ENCODE data around the gene RPUSD1.
"Not testable (repeated sequence)": the region's sequence is repeated elsewhere in the genome, so short reads cannot be mapped to it uniquely, and the experiment has no call there.

DNA sequence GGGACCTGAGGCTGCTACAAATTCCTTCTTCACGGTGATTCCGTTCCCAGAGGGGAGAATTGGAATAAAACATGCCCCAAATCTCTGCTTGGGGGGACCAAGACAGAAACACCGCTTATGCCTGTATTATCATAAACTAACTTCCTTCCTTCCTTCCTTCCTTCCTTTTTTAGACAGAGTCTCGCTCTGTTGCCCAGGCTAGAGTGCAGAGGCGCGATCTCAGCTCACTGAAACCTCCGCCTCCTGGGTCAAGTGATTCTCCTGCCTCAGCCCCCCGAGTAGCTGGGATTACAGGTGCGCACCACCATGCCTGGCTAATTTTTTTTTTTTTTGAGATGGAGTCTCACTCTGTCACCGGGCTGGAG lies 31.8 kb upstream of the RPUSD1 start:
- TF ChIP-seq, protein P1, sequence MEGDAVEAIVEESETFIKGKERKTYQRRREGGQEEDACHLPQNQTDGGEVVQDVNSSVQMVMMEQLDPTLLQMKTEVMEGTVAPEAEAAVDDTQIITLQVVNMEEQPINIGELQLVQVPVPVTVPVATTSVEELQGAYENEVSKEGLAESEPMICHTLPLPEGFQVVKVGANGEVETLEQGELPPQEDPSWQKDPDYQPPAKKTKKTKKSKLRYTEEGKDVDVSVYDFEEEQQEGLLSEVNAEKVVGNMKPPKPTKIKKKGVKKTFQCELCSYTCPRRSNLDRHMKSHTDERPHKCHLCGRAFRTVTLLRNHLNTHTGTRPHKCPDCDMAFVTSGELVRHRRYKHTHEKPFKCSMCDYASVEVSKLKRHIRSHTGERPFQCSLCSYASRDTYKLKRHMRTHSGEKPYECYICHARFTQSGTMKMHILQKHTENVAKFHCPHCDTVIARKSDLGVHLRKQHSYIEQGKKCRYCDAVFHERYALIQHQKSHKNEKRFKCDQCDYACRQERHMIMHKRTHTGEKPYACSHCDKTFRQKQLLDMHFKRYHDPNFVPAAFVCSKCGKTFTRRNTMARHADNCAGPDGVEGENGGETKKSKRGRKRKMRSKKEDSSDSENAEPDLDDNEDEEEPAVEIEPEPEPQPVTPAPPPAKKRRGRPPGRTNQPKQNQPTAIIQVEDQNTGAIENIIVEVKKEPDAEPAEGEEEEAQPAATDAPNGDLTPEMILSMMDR (IDR thresholded peaks at IDR 0.05): not testable (repeated sequence)
- not testable (repeated sequence) for TF ChIP-seq EP300 (IDR thresholded peaks at IDR 0.05)

All from sigmoid colon (tissue), 4 donors.